NCI-H446 (cell line): ENCODE data around the gene GSPT1.
A peak's percentile ranks its signal among the peaks of the same experiment; 100 is the strongest.
"Not testable (repeated sequence)": the region's sequence is repeated elsewhere in the genome, so short reads cannot be mapped to it uniquely, and the experiment has no call there.

Experiments
- DNase-seq, 2 experiments: peaks; one replicate each; lab custom pipeline; 2025; lab: John Stamatoyannopoulos, UW

The GSPT1 gene

GRCh38 chr16:11857161-11857560, 58.6 kb downstream of the GSPT1 start:
- no peak for DNase-seq

GRCh38 chr16:11852092-11852809, 63.5 kb downstream of the GSPT1 start:
- no peak for DNase-seq

GRCh38 chr16:11851294-11852091, 64.3 kb downstream of the GSPT1 start, which contains the start of gene RSL1D1:
RSL1D1 (minus strand) TSS chr16:11851542; CDS start chr16:11851512, 30 bp downstream.
- peak; percentile 88 to 94 for DNase-seq

- no peak for DNase-seq
These were observed 66.9 kb downstream of the GSPT1 start for GRCh38 chr16:11848842-11849241.

GRCh38 chr16:11844499-11844898, 71.3 kb downstream of the GSPT1 start:
- DNase-seq = no peak

- DNase-seq = no peak
These were observed 71.9 kb downstream of the GSPT1 start for GRCh38 chr16:11843861-11844260.

GRCh38 chr16:11843206-11843605, 72.5 kb downstream of the GSPT1 start:
- no peak for DNase-seq

GRCh38 chr16:11841026-11841425, 74.7 kb downstream of the GSPT1 start:
- no peak for DNase-seq

GRCh38 chr16:11836650-11837244, 79.0 kb downstream of the GSPT1 start:
- DNase-seq = peak in 1 of 2 experiments; percentile 11

GRCh38 chr16:11835891-11836649, 79.7 kb downstream of the GSPT1 start:
- DNase-seq = peak in 1 of 2 experiments; percentile 26

- peak in 1 of 2 experiments; percentile 5 for DNase-seq
These were observed 80.4 kb downstream of the GSPT1 start for GRCh38 chr16:11835309-11835708.

- no peak for DNase-seq
These were observed 81.6 kb downstream of the GSPT1 start for GRCh38 chr16:11833951-11834695.

- DNase-seq = no peak
These were observed 87.1 kb downstream of the GSPT1 start for GRCh38 chr16:11828696-11829095.

GRCh38 chr16:11825520-11826165, 90.1 kb downstream of the GSPT1 start:
- not testable (repeated sequence) for DNase-seq

- DNase-seq = no peak
These were observed 91.4 kb downstream of the GSPT1 start for GRCh38 chr16:11824362-11824761.

- DNase-seq = not testable (repeated sequence)
These were observed 92.1 kb downstream of the GSPT1 start for GRCh38 chr16:11823645-11824044.

GRCh38 chr16:11819798-11820197, 96.0 kb downstream of the GSPT1 start:
- DNase-seq = no peak

- DNase-seq = not testable (repeated sequence)
These were observed 96.8 kb downstream of the GSPT1 start for GRCh38 chr16:11818970-11819369.
